ENCODE data around the gene MED13L.

GRCh38 chr12:116130431-116130830 lies 147.1 kb downstream of the MED13L start:
- no peak for TF ChIP-seq CTCF (IDR thresholded peaks at IDR 0.05)
- TF ChIP-seq EZH2 (IDR thresholded peaks at IDR 0.05; ENCODE audit: borderline replicate concordance, insufficient read depth, low read depth, low read length, poor library complexity, severe bottlenecking), result no peak

All from B cell (primary cell).